ENCODE measurements around the gene GZF1. TPM values are rescaled to one million over a fixed set of nuclear protein-coding genes. Genes with fewer than 3 reads are reported as not detected.

Gene GZF1
- total RNA-seq, 4 donors from 2014 or later: 4.9 to 23.3 (median 13.3) TPM

GRCh38 chr20:23370274-23370673 is 8.3 kb downstream of the GZF1 start:
- DNase-seq: no peak
- Histone ChIP-seq H3K27me3 (no peaks in the 10 kb centered on the region), H3K4me3 (no peak overlapping the region), H3K27ac (no peak overlapping the region), H3K4me1 (peaks cover 0 to 22% (median 6%) of the 10 kb centered on the region in 4 donors), H3K36me3 (peaks cover 0 to 26% (median 8%) of the 10 kb centered on the region in 4 donors), H3K9me3 (no peaks in the 10 kb centered on the region)
- intact Hi-C loops (cut with DNase I; ENCODE audit: low total_unique reads): no loop called here
- in situ Hi-C loops (cut with MboI; ENCODE audit: low pct_ligation_motif_present in 1 of 4, low pct_unique_long_range_greater_than_20kb in 1 of 4, low sequenced_read_pairs in 3 of 4): no loop called here
- TF ChIP-seq CTCF (IDR thresholded peaks at IDR 0.05) (no peak), POLR2A (IDR thresholded peaks at IDR 0.05) (no peak), EP300 (IDR thresholded peaks at IDR 0.05; ENCODE audit: low read depth) (no peak), POLR2AphosphoS5 (IDR thresholded peaks at IDR 0.05) (no peak)
- 87 to 100% methylated on average over 1 to 5 of the region's 5 CpGs for WGBS, 2 donors (ENCODE audit: low coverage in 1 of 2)

- H3K4me3 ChIP-seq: no peak overlapping the region
- TF ChIP-seq POLR2AphosphoS5 (IDR thresholded peaks at IDR 0.05): no peak
- TF ChIP-seq CTCF (IDR thresholded peaks at IDR 0.05): no peak
- TF ChIP-seq POLR2A (IDR thresholded peaks at IDR 0.05): no peak
- no peak for TF ChIP-seq EP300 (IDR thresholded peaks at IDR 0.05; ENCODE audit: low read depth)
- H3K36me3 ChIP-seq: peaks cover 0 to 30% (median 6%) of the 10 kb centered on the region in 4 donors
- in situ Hi-C loops (cut with MboI; ENCODE audit: low pct_ligation_motif_present in 1 of 4, low pct_unique_long_range_greater_than_20kb in 1 of 4, low sequenced_read_pairs in 3 of 4) (no loop called here), intact Hi-C loops (cut with DNase I; ENCODE audit: low total_unique reads) (no loop called here)
- no peaks in the 10 kb centered on the region for H3K27me3 ChIP-seq
- DNase-seq: no peak
- 61 to 63% methylated on average over 3 of the region's 3 CpGs for WGBS, 2 donors (ENCODE audit: low coverage in 1 of 2)
- H3K9me3 ChIP-seq: no peaks in the 10 kb centered on the region
- H3K27ac ChIP-seq: no peak overlapping the region
- H3K4me1 ChIP-seq: peaks cover 0 to 17% (median 4%) of the 10 kb centered on the region in 4 donors
Measured at GRCh38 chr20:23370873-23371272, 8.9 kb downstream of the GZF1 start.

- Histone ChIP-seq H3K36me3 (peaks cover 0 to 31% (median 7%) of the 10 kb centered on the region in 4 donors), H3K4me1 (peaks cover 0 to 10% (median 1%) of the 10 kb centered on the region in 4 donors), H3K27me3 (no peaks in the 10 kb centered on the region), H3K9me3 (no peaks in the 10 kb centered on the region), H3K4me3 (no peak overlapping the region), H3K27ac (no peak overlapping the region)
- no peak for DNase-seq
- in situ Hi-C loops (cut with MboI; ENCODE audit: low pct_ligation_motif_present in 1 of 4, low pct_unique_long_range_greater_than_20kb in 1 of 4, low sequenced_read_pairs in 3 of 4) (no loop called here), intact Hi-C loops (cut with DNase I; ENCODE audit: low total_unique reads) (no loop called here)
- WGBS, 2 donors (ENCODE audit: low coverage in 1 of 2): 70 to 72% methylated on average over 4 of the region's 4 CpGs
- TF ChIP-seq CTCF (IDR thresholded peaks at IDR 0.05) (no peak), EP300 (IDR thresholded peaks at IDR 0.05; ENCODE audit: low read depth) (no peak), POLR2AphosphoS5 (IDR thresholded peaks at IDR 0.05) (no peak), POLR2A (IDR thresholded peaks at IDR 0.05) (no peak)
Measured at GRCh38 chr20:23371496-23371895, 9.5 kb downstream of the GZF1 start.

- DNase-seq: no peak
- TF ChIP-seq CTCF (IDR thresholded peaks at IDR 0.05) (no peak), POLR2A (IDR thresholded peaks at IDR 0.05) (no peak), EP300 (IDR thresholded peaks at IDR 0.05; ENCODE audit: low read depth) (no peak), POLR2AphosphoS5 (IDR thresholded peaks at IDR 0.05) (no peak)
- no peaks in the 10 kb centered on the region for H3K9me3 ChIP-seq
- H3K4me3 ChIP-seq: no peak overlapping the region
- H3K27me3 ChIP-seq: no peaks in the 10 kb centered on the region
- 88 to 95% methylated on average over 4 to 5 of the region's 5 CpGs for WGBS, 2 donors (ENCODE audit: low coverage in 1 of 2)
- no peak overlapping the region for H3K27ac ChIP-seq
- intact Hi-C loops (cut with DNase I; ENCODE audit: low total_unique reads) (no loop called here), in situ Hi-C loops (cut with MboI; ENCODE audit: low pct_ligation_motif_present in 1 of 4, low pct_unique_long_range_greater_than_20kb in 1 of 4, low sequenced_read_pairs in 3 of 4) (no loop called here)
- no peaks in the 10 kb centered on the region for H3K4me1 ChIP-seq
- H3K36me3 ChIP-seq: peaks cover 0 to 39% (median 13%) of the 10 kb centered on the region in 4 donors
Measured at GRCh38 chr20:23374441-23374840, 12.5 kb downstream of the GZF1 start.

Measured in transverse colon (tissue), 4 donors.